ENCODE data around the gene CHRNA4.
"Not testable (repeated sequence)": the region's sequence is repeated elsewhere in the genome, so short reads cannot be mapped to it uniquely, and the experiment has no call there.

The CHRNA4 gene

GRCh38 chr20:63347950-63348827, 13.0 kb downstream of the CHRNA4 start:
- no peak for DNase-seq

DNA sequence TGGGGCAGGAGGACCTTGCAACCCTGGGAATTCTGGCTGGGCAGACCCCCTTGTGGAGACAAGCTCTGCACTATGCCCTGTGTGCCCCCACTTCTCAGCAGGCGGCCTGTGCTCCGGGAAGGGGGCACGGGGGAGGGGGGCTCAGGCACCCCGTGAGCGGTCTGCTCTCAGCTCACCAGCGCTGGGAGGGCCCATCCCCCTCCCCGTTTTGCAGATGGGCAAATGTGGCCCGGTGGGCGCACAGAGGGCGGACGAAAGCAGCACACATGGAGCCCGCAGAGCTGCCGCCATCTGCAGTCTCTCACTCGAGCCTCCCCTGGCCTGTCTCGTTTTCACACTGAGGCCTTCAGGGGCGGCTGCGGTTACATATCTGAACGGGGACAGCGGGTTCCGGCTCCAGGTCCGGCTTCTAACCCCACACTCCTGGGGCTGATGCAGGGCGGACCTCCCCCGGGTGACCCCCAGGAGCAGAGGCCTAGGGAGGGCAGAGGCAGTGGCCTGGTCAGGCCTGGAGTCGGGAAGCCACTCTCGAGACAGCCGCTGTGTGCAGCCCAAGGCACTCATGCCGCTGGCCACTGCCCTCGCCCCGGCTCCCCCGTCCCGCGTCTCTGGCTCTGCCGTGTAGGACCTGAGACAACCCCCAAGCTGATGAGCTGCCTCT, 13.9 kb downstream of the CHRNA4 start:
- DNase-seq, result no peak

GRCh38 chr20:63346131-63347080, 14.7 kb downstream of the CHRNA4 start:
- DNase-seq, result no peak

GRCh38 chr20:63345328-63346100, 15.6 kb downstream of the CHRNA4 start:
- DNase-seq, result no peak

GRCh38 chr20:63344616-63345327, 16.4 kb downstream of the CHRNA4 start:
- no peak for DNase-seq

GRCh38 chr20:63343460-63344445, 17.4 kb downstream of the CHRNA4 start:
- DNase-seq, result no peak

- DNase-seq, result no peak
These were observed 18.3 kb downstream of the CHRNA4 start for GRCh38 chr20:63342561-63343459.

GRCh38 chr20:63340158-63340688, 20.9 kb downstream of the CHRNA4 start:
- DNase-seq, result not testable (repeated sequence)

DNA sequence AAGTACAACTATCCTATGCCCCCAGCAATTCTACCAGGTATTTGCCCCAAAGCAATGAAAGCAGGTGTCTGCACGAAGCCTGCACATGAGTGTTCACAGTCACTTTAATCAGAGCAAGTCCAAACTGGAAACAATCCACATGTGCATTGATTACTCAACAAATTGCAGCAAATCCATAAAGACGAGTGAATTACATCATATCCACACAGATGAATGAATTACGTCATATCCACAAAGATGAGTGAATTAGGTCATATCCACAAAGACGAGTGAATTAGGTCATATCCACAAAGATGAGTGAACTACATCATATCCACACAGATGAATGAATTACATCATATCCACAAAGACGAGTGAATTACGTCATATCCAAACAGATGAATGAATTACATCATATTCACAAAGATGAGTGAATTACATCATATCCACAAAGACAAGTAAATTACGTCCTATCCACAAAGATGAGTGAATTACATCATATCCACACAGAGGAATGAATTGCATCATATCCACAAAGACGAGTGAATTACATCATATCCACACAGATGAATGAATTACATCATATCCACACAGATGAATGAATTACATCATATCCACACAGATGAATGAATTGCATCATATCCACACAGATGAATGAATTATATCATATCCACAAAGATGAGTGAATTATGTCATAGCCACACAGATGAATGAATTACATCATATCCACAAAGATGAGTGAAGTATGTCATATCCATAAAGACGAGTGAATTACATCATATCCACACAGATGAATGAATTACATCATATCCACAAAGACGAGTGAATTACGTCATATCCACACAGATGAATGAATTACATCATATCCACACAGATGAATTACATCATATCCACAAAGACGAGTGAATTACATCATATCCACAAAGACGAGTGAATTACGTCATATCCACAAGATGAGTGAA, 21.7 kb downstream of the CHRNA4 start:
- not testable (repeated sequence) for DNase-seq

DNA sequence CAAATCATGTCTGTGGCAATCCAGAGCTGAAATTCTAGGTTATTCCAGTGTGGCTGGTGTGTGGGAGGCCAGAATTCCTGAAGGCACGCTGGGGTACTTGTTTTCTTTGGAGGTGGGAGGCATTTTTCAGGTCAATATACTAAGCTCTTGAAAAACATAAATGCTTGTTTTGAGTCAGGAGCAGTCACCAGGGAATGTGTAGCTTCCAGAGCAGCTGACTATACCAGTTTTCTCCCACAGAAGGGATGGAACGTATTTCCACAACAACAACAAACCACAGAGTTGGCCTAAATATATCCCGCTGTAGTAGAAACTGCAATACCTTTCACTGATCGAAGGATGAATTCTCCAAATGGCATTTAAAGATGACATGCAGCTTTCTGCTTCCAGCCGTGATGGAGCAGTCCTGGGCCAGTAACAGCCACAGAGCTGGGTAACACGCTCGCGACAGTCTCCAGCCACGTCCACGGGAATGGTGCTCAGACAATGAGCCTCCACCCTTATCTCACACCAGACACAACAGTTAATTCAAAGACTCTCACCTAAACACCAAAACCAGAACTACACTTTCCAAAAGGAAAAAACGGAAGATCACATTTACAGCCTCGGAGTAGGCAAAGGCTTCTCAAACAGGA, 23.2 kb downstream of the CHRNA4 start:
- DNase-seq, result no peak

DNA sequence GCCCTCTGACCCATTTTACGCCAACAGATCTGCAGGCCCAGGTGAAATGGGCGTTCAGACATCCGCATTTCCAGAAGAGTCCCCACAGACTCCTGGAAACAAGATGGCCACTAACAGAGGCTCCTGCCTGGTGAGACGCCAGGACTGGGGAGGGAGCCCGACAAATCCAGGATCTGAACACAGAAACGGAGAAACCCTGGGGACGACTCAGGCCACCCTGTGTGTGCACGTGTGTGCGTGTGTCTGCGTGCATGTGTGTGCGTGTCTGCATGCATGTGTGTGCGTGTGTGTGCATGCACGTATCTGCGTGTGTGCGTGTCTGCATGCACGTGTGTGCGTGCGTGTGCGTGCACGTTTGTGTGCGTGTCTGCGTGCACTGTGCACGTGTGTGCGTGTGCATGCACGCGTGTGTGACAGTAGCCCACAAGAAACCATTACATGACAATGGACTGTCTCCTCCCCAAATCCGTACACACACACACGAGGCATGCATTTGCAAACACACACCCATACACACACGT, 24.9 kb downstream of the CHRNA4 start:
- no peak for DNase-seq

GRCh38 chr20:63335711-63336110, 25.4 kb downstream of the CHRNA4 start:
- no peak for DNase-seq

DNA sequence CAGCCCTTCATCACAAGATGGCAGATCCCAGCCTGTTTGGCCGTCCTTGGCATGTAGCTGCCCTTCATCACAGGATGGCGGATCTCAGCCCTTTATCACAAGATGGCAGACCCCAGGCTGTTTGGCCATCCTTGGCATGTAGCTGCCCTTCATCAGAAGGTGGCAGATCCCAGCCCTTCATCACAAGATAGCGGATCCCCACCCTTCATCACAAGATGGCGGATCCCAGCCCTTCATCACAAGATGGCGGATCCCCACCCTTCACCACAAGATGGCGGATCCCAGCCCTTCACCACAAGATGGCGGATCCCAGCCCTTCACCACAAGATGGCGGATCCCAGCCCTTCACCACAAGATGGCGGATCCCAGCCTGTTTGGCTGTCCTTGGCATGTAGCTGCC, 26.1 kb downstream of the CHRNA4 start:
- not testable (repeated sequence) for DNase-seq

DNA sequence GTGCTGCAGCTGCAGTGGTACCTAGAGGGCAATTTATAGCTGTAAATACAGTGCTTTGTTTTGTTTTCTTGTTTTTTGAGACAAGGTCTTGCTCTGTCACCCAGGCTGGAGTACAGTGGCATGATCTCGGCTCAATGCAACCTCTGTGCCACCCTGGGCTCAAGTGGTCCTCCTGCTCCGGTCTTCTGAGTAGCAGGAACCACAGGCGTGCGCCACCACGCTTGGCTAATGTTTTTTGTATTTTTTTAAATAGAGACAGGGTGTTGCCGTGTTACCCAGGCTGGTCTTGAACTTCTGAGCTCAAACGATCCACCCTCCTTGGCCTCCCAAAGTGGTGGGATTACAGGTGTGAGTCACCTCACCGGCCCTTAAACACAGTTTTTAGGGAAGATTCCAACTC, 26.8 kb downstream of the CHRNA4 start:
- DNase-seq, result no peak

DNA sequence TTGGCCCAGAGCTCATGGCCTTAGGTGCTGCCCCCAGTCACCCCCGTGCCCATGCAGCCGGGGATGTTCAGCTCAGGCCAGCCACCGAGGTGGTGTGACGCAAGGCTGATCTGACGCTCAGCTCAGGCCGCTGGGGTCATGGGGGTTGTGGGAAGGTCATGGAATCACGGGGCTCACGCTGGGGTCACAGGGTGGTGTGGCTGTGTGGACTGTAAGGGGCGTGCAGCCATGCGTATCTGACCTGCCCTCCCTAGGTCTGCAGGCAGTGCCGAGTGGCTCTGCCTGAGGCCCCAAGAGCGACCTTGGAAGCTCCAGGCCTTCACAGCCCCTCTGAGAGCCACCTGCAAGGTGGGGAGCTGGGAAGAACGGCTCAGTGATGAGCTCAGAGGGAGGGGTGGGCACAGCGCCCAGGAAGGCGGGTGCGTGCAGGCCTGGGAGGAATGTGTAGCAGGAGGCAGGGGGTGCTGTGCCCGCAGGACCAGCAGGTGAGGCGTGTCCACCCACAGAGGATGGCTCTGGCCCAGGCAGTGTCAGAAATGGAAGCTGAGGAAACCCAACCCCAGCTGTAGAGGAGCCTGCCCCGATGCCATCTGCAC, 27.8 kb downstream of the CHRNA4 start:
- no peak for DNase-seq

- no peak for DNase-seq
These were observed 28.5 kb downstream of the CHRNA4 start for GRCh38 chr20:63332488-63333240.
